H7 (cell line): Measurements from ENCODE around the gene CCL27. TPM values are rescaled to one million over a fixed set of nuclear protein-coding genes. Genes with fewer than 3 reads are reported as not detected.
"Not testable (repeated sequence)": the region's sequence is repeated elsewhere in the genome, so short reads cannot be mapped to it uniquely, and the experiment has no call there.

Source experiments
- DNase-seq: peaks from one replicate; pipeline ENCODE4 v3.0.0; 2012
- H3K27me3 ChIP-seq: 2 replicates; pipeline ENCODE4 v1.6.0; 2011; ENCODE audit warnings: mild to moderate bottlenecking, low read length; ENCODE audit not compliant: control insufficient read depth, insufficient read depth
- H3K36me3 ChIP-seq: replicated peaks from 2 replicates; pipeline ENCODE4 v1.5.1; 2011; ENCODE audit warnings: low read length; ENCODE audit not compliant: control insufficient read depth, insufficient read depth
- H3K4me3 ChIP-seq: 2 replicates; pipeline ENCODE4 v1.5.1; 2011; ENCODE audit warnings: low read depth, mild to moderate bottlenecking, control low read depth, low read length, moderate library complexity; ENCODE audit not compliant: insufficient read depth
- total RNA-seq: library from RNA; depleted of rRNA; stranded (reverse); fragments of >200 nt; shearing (Covaris generic); gene quantifications from 2 replicates; pipeline ENCODE4 v1.2.3, GENCODE V29; 2014

Gene CCL27
- total RNA-seq, 1 experiment from 2014 or later, result 0.10 TPM

DNA sequence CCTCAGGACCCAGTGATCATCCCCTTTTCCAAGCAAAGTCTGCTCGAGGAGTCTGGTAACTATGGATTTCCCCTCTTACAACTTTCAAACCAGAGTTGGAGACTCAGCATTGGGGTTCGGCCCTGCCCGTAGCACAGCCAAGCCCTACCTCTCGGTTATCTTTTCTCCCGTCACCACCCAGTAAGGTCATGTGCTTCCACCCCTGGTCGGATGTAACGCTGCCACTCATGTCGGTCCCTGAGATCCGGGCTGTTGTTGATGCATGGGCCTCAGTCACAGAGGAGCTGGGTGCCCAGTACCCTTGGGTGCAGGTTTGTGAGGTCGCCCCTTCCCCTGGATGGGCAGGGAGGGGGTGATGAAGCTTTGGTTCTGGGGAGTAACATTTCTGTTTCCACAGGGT lies 14.8 kb downstream of the CCL27 start:
- DNase-seq, result peak; percentile 17
- Histone ChIP-seq H3K4me3 (peak overlapping the region; percentile 80; the same call in 1 of the 2 replicates), H3K27me3 (no peaks in the 10 kb centered on the region), H3K36me3 (peaks cover 15% of the 10 kb centered on the region)

DNA sequence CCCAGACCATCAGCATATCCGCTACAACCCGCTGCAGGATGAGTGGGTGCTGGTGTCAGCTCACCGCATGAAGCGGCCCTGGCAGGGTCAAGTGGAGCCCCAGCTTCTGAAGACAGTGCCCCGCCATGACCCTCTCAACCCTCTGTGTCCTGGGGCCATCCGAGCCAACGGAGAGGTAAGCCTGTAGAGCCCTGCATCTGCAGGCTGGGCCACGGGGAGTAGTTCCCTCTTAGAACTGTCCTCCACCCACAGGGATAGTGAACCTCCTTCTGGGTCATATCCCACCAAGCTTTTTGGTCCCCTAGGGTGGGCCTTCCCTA lies 15.4 kb downstream of the CCL27 start:
- Histone ChIP-seq H3K27me3 (no peaks in the 10 kb centered on the region), H3K36me3 (peaks cover 15% of the 10 kb centered on the region), H3K4me3 (peak overlapping the region; percentile 80)
- DNase-seq, result no peak

DNA sequence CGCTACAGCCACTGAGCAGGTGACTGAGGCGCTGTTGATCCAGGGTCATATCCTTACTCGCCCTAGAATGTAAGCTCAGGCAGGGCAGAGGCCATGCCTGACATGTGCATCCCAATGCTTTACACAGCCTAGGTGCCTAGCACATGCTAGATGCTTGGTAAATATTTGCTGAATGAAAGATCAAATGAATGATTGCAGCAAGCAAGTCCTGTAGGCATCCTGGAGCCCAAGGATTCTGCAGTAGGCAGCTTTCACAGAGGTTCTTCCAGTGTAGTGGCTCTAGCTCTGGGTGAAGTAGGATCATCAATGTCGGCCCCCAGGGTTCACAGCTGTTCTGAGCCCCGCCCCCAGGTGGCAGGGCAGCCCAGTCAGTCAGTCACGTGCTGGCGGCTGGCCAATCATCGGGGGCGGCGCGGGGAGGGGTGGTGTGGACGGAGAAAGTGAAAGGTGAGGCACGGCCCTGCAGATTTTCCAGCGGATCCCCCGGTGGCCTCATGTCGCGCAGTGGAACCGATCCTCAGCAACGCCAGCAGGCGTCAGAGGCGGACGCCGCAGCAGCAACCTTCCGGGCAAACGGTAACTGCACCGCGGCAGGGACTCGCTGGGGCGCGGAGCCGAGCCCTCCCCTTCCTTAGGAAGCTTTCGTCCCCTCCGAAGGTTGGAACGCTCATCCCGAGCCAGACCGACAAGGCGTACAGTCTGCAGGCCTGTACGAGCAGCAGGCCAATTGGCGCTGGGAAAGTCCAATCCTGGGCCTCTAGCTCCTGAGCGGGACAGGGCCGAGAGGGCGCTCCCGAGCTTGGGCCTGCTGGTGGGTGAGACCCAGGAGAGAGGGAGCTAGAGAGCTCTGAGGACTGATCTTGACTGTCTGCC lies 16.0 kb downstream of the CCL27 start, which contains the start of gene GALT:
GALT (plus strand) TSS at position 465 of the 873 bp plus-strand sequence; CDS start at position 495, 30 bp downstream.
- Histone ChIP-seq H3K27me3 (no peaks in the 10 kb centered on the region), H3K36me3 (peaks cover 15% of the 10 kb centered on the region)
- peak; percentile 99 for DNase-seq

GRCh38 chr9:34644766-34645314 lies 17.6 kb downstream of the CCL27 start:
- Histone ChIP-seq H3K36me3 (peaks cover 15% of the 10 kb centered on the region), H3K27me3 (no peaks in the 10 kb centered on the region), H3K4me3 (no peak overlapping the region)
- DNase-seq, result peak; percentile 53

More for the DNA sequence above, 16.0 kb downstream of the CCL27 start, which contains the start of gene GALT:
- peak within 1 kb of the TSS; percentile 80 for H3K4me3 ChIP-seq

DNA sequence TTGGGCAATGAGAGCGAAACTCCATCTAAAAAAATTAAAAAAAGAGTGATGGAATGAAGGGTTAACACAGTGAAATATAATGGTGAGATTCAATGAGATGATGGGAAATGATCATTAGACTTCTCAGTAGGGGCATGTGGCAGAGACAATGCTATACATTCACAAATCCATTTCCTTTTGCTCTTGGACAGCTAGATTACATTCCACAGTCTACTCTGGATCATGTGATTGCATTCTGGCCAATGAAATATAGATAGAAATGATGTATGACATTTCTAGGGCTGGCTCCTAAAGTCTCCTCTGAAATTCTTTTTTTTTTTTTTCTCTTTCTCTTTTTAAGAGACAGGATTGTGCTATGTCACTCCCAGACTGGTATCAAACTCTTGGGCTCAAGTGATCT lies 19.8 kb downstream of the CCL27 start:
- no peaks in the 10 kb centered on the region for H3K27me3 ChIP-seq

DNA sequence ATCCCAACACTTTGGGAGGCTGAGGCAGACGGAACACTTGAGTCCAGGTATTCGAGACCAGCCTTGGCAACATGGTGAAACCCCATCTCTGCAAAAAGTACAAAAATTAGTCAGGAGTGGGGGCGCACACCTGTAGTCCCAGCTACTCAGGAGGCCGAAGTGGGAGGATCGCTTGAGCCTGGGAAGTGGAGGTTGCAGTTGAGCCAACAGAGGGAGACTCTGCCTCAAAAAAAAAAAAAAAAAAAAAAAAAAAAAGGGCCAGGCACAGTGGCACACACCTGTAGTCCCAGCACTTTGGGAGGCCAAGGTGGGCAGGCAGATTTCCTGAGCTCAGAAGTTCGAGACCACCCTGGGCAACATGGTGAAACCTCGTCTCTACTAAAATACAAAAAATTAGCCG lies 23.1 kb downstream of the CCL27 start:
- H3K4me3 ChIP-seq, H3K27me3 ChIP-seq, H3K36me3 ChIP-seq, DNase-seq: not testable (repeated sequence)

More for the DNA sequence above, 19.8 kb downstream of the CCL27 start:
- Histone ChIP-seq H3K36me3 (no peaks in the 10 kb centered on the region), H3K4me3 (no peak overlapping the region)
- DNase-seq, result no peak

DNA sequence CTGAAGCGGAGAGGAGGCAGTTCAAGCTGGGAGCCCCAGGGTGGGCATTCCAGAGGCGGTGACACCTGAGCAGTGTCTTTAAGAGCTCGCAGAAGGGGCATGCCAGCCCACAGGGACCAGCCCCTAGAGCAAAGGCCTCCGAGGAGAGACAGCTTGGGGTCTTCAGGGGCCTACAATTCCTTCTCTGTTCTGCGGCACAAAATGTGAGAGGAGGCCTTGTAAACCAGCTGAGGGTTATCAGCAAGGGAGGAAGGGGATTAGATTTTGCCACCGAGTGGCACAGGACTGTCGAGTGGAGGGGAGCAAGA lies 24.4 kb downstream of the CCL27 start:
- H3K4me3 ChIP-seq, result peak overlapping the region; percentile 96
- no peak for DNase-seq
- peaks cover 3% of the 10 kb centered on the region for H3K36me3 ChIP-seq
- peaks cover 7% of the 10 kb centered on the region for H3K27me3 ChIP-seq

- Histone ChIP-seq H3K27me3 (peaks cover 8% of the 10 kb centered on the region), H3K36me3 (peaks cover 3% of the 10 kb centered on the region), H3K4me3 (peak within 1 kb of the TSS; percentile 96)
- peak; percentile 99 for DNase-seq
Measured at GRCh38 chr9:34637356-34638137, 24.9 kb downstream of the CCL27 start, which contains the start of gene SIGMAR1. SIGMAR1 (minus strand) TSS chr9:34637787; CDS start chr9:34637697, 90 bp downstream.

GRCh38 chr9:34636791-34637355 lies 25.6 kb downstream of the CCL27 start:
- no peak for DNase-seq
- peaks cover 12% of the 10 kb centered on the region for H3K27me3 ChIP-seq
- H3K36me3 ChIP-seq, result peaks cover 3% of the 10 kb centered on the region
- H3K4me3 ChIP-seq, result peak overlapping the region; percentile 96

- Histone ChIP-seq H3K4me3 (no peak overlapping the region), H3K27me3 (peaks cover 25% of the 10 kb centered on the region)
- DNase-seq, result no peak
Measured at GRCh38 chr9:34635556-34635955, 26.9 kb downstream of the CCL27 start.

GRCh38 chr9:34634551-34635248 lies 27.8 kb downstream of the CCL27 start:
- Histone ChIP-seq H3K36me3 (peaks cover 3% of the 10 kb centered on the region), H3K4me3 (no peak overlapping the region), H3K27me3 (peaks cover 34% of the 10 kb centered on the region)
- DNase-seq, result no peak

More at GRCh38 chr9:34635556-34635955, 26.9 kb downstream of the CCL27 start:
- peaks cover 3% of the 10 kb centered on the region for H3K36me3 ChIP-seq

DNA sequence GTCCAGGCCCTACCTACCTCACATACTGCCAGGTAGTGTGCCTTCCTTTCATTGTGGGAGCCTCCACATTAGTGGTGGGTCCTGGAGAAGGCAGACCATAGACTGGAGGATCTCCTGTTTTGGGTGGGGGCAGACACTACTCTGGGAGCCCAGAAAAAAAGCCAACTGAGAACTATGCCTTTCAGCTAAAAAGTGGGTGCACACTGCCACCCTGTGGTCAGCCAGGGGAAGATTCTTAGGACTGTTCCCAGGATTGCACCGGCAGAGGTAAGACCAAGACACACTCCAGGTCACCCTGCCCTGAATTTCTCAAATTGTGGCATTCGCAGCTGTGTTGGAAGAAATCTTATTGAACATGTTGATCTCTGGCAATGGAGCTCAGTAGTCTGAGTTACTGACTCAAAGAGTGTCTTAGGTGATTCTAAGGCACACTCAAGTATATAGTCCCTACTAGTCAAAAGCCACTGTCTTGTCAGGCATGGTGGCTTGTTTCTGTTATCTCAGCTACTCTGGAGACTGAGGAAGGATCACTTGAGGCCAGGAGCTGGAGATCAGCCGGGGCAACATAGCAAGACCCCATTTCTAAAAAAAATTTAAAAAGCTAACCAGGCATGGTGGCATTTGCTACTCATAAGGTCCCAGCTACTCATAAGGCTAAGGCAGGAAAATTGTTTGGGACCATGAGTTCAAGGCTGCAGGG lies 28.5 kb downstream of the CCL27 start:
- no peak overlapping the region for H3K4me3 ChIP-seq
- peaks cover 3% of the 10 kb centered on the region for H3K36me3 ChIP-seq
- peaks cover 40% of the 10 kb centered on the region for H3K27me3 ChIP-seq
- peak; percentile 89 for DNase-seq

DNA sequence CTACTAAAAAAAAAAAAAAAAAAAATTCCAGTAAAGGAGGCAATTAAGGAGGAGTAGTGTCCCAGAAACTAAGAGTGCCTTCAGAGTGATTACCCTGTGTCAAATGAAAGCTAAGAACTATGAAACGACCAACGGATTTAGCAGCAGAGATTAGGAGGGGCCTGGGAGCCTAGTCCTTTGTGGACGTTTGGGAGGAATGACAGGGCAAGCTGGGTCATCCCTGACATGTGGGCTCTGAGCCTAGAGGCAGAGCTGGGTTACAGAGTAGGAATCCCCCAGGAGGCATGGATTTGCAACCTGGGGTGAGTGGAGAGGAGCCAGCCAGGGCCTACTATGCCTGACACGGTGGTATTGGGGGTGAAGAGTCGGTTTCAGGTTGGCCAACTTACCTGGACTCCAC lies 29.3 kb downstream of the CCL27 start:
- DNase-seq, result no peak
- no peak overlapping the region for H3K4me3 ChIP-seq
- H3K27me3 ChIP-seq, result peaks cover 48% of the 10 kb centered on the region
- peaks cover 3% of the 10 kb centered on the region for H3K36me3 ChIP-seq
